HG03045 (cell line): ENCODE data around the gene OLAH.

Experiments
- ATAC-seq: cut with Tn5 transposase; IDR thresholded peaks from one replicate; pipeline ENCODE4 v1.9.1; 2021; ENCODE audit warnings: mild to moderate bottlenecking, moderate library complexity; ENCODE audit not compliant: unreplicated experiment

Gene OLAH

GRCh38 chr10:15122477-15123030, 78.8 kb downstream of the OLAH start:
- ATAC-seq = peak; percentile 89
